SW480 (cell line): ENCODE measurements around the gene CTAGE4.
"Not testable (repeated sequence)": the region's sequence is repeated elsewhere in the genome, so short reads cannot be mapped to it uniquely, and the experiment has no call there.

Experiments used
- DNase-seq: peaks from one replicate; pipeline ENCODE4 v3.0.0-alpha.2; 2016; ENCODE audit warnings: low spot score

Gene CTAGE4

DNA sequence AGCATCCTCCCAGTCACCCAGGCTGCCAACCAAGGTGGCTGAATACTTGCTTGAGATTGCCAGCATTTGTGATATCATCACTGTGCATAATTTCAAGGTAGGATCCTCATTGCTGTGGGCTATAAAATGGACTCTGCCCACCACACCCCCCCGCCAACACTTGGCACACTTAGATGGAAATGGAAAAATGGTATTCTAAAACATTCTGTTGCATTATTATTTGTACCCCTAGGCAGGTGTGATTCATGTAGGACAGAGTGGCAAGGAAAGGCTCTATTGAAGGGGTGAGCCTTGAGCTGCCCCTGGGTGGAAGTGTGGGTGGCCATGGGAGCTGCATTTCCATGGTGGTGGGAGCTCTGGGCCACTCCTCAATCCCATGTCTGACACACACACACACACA lies 35.3 kb downstream of the CTAGE4 start:
- not testable (repeated sequence) for DNase-seq

DNA sequence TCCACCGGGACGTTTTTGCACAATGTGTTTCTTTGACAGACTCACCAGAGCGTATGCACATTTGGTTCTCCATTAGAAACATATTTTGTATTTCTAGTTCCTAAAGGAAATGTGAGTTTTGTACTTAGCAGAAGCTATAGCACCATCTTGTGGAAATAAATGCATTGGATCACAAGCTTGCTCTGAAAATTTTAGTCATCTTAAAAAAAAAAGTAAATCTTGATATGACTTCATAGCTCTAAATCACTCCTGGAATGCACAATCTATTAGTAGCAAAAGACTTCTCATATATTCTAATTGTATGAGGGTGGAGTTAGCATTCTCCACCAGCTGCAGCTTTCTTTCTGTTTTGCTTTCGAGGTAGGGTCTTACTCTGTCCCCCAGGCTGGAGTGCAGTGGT lies 35.9 kb downstream of the CTAGE4 start:
- DNase-seq: not testable (repeated sequence)

DNA sequence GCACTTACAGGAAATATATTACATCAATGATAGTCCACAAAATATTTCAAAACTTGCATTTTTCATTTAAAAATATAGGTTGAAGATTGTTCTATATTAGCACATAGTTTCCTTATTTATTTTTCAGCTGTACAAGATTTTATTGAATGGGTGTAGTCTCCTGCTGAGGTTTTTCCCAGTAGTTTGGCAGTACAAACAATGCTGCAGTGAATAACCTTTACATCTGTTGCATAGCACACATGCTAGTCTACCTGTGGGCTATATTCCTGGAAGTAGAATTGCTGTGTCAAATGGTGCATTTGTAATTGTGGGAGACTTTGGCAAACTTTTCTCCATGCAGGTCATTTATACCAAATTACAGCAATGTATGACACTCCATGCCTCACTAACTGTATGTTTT lies 37.3 kb downstream of the CTAGE4 start:
- not testable (repeated sequence) for DNase-seq

DNA sequence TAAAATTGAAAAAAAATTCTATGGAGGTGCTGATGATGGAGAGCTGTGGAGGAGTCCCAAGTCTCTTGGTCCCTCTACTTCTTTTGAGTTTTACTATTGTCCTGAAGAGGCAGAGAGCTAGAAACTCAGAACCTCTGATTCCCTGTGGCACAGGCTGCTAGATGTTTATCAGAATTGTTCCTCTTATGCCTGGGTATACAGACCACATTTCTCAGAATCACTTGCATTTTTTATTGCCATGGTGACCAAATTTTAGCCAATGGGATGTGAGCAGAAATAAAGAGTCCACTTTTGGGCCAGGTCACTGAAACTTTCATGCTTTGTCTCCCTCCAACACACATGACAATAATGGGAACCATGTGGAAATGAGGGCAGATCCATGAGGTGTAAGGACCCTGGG lies 40.4 kb downstream of the CTAGE4 start:
- not testable (repeated sequence) for DNase-seq

DNA sequence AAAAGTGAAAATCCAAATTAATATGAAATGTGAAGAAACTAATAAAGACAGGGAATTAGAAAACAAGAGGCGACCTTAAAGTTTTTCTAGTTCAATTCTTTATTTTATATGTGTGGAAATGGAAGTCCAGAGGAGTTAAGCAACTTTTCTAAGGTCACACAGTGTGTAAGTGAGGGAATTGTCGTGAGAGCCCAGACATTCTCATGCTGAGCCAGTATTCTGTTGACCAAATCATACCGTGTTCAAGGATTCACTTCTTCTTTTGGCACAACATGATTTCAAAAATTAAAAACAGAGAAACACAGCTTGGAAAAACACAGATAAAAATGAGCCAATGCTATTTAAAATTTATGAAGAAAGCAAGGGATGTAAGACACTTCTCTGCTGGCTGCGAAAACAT lies 43.6 kb downstream of the CTAGE4 start:
- DNase-seq: not testable (repeated sequence)

DNA sequence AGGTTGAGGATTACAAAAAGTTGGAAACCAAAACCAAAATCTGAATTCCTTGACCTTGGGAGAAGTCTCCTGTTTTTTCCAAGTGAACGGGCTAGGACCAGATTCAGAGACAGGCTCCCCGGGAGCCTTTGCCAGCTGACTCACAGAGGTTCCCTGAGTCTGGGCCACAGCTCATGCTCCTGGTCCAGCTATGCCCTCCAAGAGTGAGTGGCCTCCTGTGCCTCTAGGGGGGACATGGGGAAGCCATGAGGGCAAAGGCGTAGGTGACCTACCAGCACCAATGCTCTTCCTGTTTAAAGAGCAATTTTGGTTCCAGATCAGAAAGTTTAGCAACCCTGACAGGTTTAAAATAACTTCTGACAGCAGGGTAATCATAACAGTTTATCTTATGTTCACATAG lies 45.5 kb downstream of the CTAGE4 start:
- not testable (repeated sequence) for DNase-seq

DNA sequence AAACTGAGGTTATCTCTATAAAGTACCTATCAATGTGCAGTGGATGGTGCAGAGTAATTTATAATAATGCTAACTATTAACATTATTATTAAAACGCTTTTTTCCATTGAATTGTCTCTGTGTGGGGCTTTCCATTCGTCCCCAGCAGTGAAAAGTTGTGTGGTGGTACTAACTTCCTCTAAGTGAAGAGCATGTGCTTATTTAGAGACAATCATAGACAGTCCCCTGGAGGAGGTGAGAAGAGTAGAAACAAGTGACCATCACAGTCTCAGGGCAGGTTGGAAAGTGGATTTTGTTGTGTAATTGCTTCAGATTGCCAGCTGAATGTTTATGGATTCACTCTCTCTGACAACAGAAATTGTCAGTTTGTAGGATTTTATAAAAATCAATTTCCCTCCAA lies 47.8 kb downstream of the CTAGE4 start:
- not testable (repeated sequence) for DNase-seq

DNA sequence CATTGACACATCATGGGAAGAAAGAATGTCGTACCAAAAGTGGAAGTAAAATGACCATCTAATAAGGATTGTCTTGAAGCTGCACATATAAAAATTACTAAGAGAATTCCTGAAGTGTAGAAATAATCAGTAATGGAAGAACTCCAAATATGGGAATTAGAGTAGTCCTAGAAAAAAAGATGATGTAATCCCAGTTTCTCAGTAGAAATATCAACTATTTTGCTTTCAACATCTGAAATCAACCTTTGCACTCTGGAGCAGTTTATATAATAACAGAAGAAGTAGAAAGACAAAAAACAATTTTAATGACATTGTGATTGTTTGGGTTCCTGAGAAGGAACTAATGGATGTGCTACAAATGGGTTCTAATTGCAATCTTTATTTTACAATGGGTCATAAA lies 49.8 kb downstream of the CTAGE4 start:
- DNase-seq: not testable (repeated sequence)
